ENCODE data around the gene FUT8. TPM values are rescaled to one million over a fixed set of nuclear protein-coding genes. Genes with fewer than 3 reads are reported as not detected.

The FUT8 gene
- total and polyA plus RNA-seq, 2 of the 8 experiments (the other 6 are each of a cell fraction or from before 2014, with no cell fraction given): 10.5 to 25.1 TPM

- TF ChIP-seq NANOG (IDR thresholded peaks at IDR 0.05; ENCODE audit: insufficient read depth, low read depth, low read length, poor library complexity, severe bottlenecking): no peak
- no peak for TF ChIP-seq CREB1 (IDR thresholded peaks at IDR 0.05)
- no peak for TF ChIP-seq KDM5A (IDR thresholded peaks at IDR 0.05; ENCODE audit: low read length)
- TF ChIP-seq CBX5 (IDR thresholded peaks at IDR 0.05; ENCODE audit: low read depth, low read length): no peak
- TF ChIP-seq TAF7 (optimal IDR thresholded peaks at IDR 0.05; ENCODE audit: borderline replicate concordance, low read depth, low read length): no peak
- no peak for TF ChIP-seq SUZ12 (IDR thresholded peaks at IDR 0.05; ENCODE audit: low read length)
- TF ChIP-seq HDAC2 (IDR thresholded peaks at IDR 0.05; ENCODE audit: borderline replicate concordance in 1 of 2, low read depth in 2 of 2, low read length in 2 of 2): no peak
Observed at GRCh38 chr14:65613131-65613650, 200.7 kb downstream of the FUT8 start (continued).

All from H1 (cell line).